Transverse colon (tissue), 4 donors: ENCODE results near the gene GATM. TPM values are rescaled to one million over a fixed set of nuclear protein-coding genes. Genes with fewer than 3 reads are reported as not detected.
"Not testable (repeated sequence)": the region's sequence is repeated elsewhere in the genome, so short reads cannot be mapped to it uniquely, and the experiment has no call there.

Experiments
- DNase-seq: peaks from one replicate; pipeline ENCODE4 v3.0.0-alpha.2; 2019
- H3K27ac ChIP-seq, 4 donors: fragments of 200-600 bp; sonication (generic); 2 replicates each; pipeline ENCODE4 v1.5.1; 2016 to 2018; ENCODE audit warnings: inconsistent platforms in 4 of 4
- H3K27me3 ChIP-seq: fragments of 200-600 bp; sonication (generic); 2 replicates; pipeline ENCODE4 v1.5.1; 2017; ENCODE audit warnings: inconsistent platforms
- H3K36me3 ChIP-seq, 4 donors: fragments of 200-600 bp; sonication (generic); 2 replicates each; pipeline ENCODE4 v1.5.1; 2017 to 2019; ENCODE audit warnings: inconsistent platforms in 4 of 4
- H3K4me1 ChIP-seq, 4 donors: fragments of 200-600 bp; sonication (generic); 2 replicates each; pipeline ENCODE4 v1.5.1; 2017 to 2020; ENCODE audit warnings: inconsistent platforms in 4 of 4
- H3K4me3 ChIP-seq, 4 donors: fragments of 200-600 bp; sonication (generic); 1 replicate in 1 of 4; 2 replicates in 3 of 4; pipeline versions ENCODE4 v1.5.1 to v1.6.1; 2017 to 2019; ENCODE audit warnings: inconsistent platforms in 4 of 4
- H3K9me3 ChIP-seq, 2 donors: fragments of 200-600 bp; sonication (generic); 2 replicates each; pipeline ENCODE4 v1.5.1; 2017 to 2019; ENCODE audit warnings: inconsistent platforms in 2 of 2
- CTCF ChIP-seq, 5 experiments: fragments of 200-600 bp in 3 of 5; fragments of 450-650 bp in 2 of 5; sonication (generic) in 3 of 5; IDR thresholded peaks; 1 replicate in 2 of 5; 2 replicates in 3 of 5; pipeline ENCODE4 v1.5.1; 2016 to 2017; ENCODE audit warnings: antibody characterized with exemption in 5 of 5, inconsistent platforms in 3 of 5, mild to moderate bottlenecking in 2 of 5, moderate library complexity in 1 of 5
- EP300 ChIP-seq: sonication (generic); formaldehyde crosslinking; IDR thresholded peaks from one replicate; pipeline ENCODE4 v1.6.1; 2017; ENCODE audit warnings: antibody characterized with exemption, low read depth
- POLR2A ChIP-seq: fragments of 450-650 bp; IDR thresholded peaks from one replicate; pipeline ENCODE4 v1.6.1; 2016; ENCODE audit warnings: antibody characterized with exemption, mild to moderate bottlenecking, moderate library complexity
- POLR2AphosphoS5 ChIP-seq, 3 donors: sonication (generic); formaldehyde crosslinking; IDR thresholded peaks; one replicate each; pipeline ENCODE4 v1.6.1; 2016; ENCODE audit warnings: antibody characterized with exemption in 3 of 3
- WGBS, 2 donors: methylation state at CpG; one replicate each; pipeline ENCODE4 v1.1.5; 2018; ENCODE audit warnings: low coverage in 1 of 2; 5-methylcytosine and 5-hydroxymethylcytosine counted together
- in situ Hi-C, 4 donors: fragments of 200-750 bp; cut with MboI; loops; one replicate each; pipeline versions ENCODE4 v1.15.0 to v1.15.1; 2017; ENCODE audit warnings: low sequenced_read_pairs in 3 of 4, low pct_ligation_motif_present in 1 of 4, low pct_unique_long_range_greater_than_20kb in 1 of 4
- intact Hi-C: fragments of 100-400 bp; cut with DNase I; formaldehyde crosslinking; loops from one replicate; pipeline ENCODE4 v1.15.1; 2023; ENCODE audit warnings: low total_unique reads
- total RNA-seq, 4 donors: library from RNA; depleted of rRNA; stranded (reverse); fragments of >200 nt; gene quantifications; one replicate each; pipeline ENCODE4 v1.1.0, GENCODE V29; 2016

Gene GATM
- total RNA-seq, 4 donors from 2014 or later: 15.9 to 96.9 (median 18.6) TPM

GRCh38 chr15:45371546-45371945 lies 6.8 kb downstream of the GATM start:
- 84 to 86% methylated on average over 1 of the region's 1 CpG for WGBS, 2 donors

GRCh38 chr15:45370042-45370441 lies 8.3 kb downstream of the GATM start:
- intact Hi-C loops, H3K36me3 ChIP-seq, DNase-seq, H3K9me3 ChIP-seq, H3K27ac ChIP-seq, H3K4me3 ChIP-seq, in situ Hi-C loops, H3K27me3 ChIP-seq: not testable (repeated sequence)
- 83 to 93% methylated on average over 3 to 4 of the region's 4 CpGs for WGBS, 2 donors
- H3K4me1 ChIP-seq: peaks cover 3 to 29% (median 12%) of the 10 kb centered on the region in 4 donors

More at GRCh38 chr15:45371546-45371945, 6.8 kb downstream of the GATM start:
- Histone ChIP-seq H3K27me3 (no peaks in the 10 kb centered on the region), H3K4me1 (peaks cover 3 to 32% (median 15%) of the 10 kb centered on the region in 4 donors), H3K27ac (peak overlapping the region in 1 of 4 donors; percentile 0), H3K4me3 (no peak overlapping the region), H3K36me3 (peaks cover 0 to 5% (median 0%) of the 10 kb centered on the region in 4 donors), H3K9me3 (no peaks in the 10 kb centered on the region)
- TF ChIP-seq POLR2A: no peak
- TF ChIP-seq CTCF (IDR thresholded peaks at IDR 0.05): no peak
- TF ChIP-seq EP300: no peak
- TF ChIP-seq POLR2AphosphoS5 (IDR thresholded peaks at IDR 0.05): no peak
- DNase-seq: no peak
- in situ Hi-C loops (no loop called here), intact Hi-C loops (no loop called here)

GRCh38 chr15:45367222-45367621 lies 11.1 kb downstream of the GATM start:
- H3K9me3 ChIP-seq, H3K27ac ChIP-seq, DNase-seq, intact Hi-C loops, H3K27me3 ChIP-seq, in situ Hi-C loops, H3K4me3 ChIP-seq: not testable (repeated sequence)
- Histone ChIP-seq H3K36me3 (peaks cover 0 to 13% (median 2%) of the 10 kb centered on the region in 4 donors), H3K4me1 (peaks cover 2 to 14% (median 6%) of the 10 kb centered on the region in 4 donors)
- 43 to 53% methylated on average over 4 to 7 of the region's 7 CpGs for WGBS, 2 donors

- Histone ChIP-seq H3K36me3 (peaks cover 0 to 17% (median 2%) of the 10 kb centered on the region in 4 donors), H3K4me3 (no peak overlapping the region), H3K4me1 (peaks cover 0 to 6% (median 0%) of the 10 kb centered on the region in 4 donors), H3K27me3 (no peaks in the 10 kb centered on the region), H3K27ac (no peak overlapping the region), H3K9me3 (no peaks in the 10 kb centered on the region)
- in situ Hi-C loops: no loop called here
- 90 to 100% methylated on average over 1 of the region's 1 CpG for WGBS, 2 donors
- DNase-seq: no peak
- TF ChIP-seq EP300 (no peak), POLR2AphosphoS5 (IDR thresholded peaks at IDR 0.05) (no peak), POLR2A (no peak), CTCF (IDR thresholded peaks at IDR 0.05) (no peak)
- intact Hi-C loops: no loop called here
Observed at GRCh38 chr15:45364271-45364670, 14.1 kb downstream of the GATM start.

- no peak for TF ChIP-seq EP300
- TF ChIP-seq CTCF (IDR thresholded peaks at IDR 0.05): no peak
- no peak for TF ChIP-seq POLR2AphosphoS5 (IDR thresholded peaks at IDR 0.05)
- no peak for TF ChIP-seq POLR2A
- no peaks in the 10 kb centered on the region for H3K27me3 ChIP-seq
- in situ Hi-C loops: no loop called here
- intact Hi-C loops: no loop called here
- peaks cover 0 to 6% (median 0%) of the 10 kb centered on the region in 4 donors for H3K4me1 ChIP-seq
- no peak overlapping the region for H3K4me3 ChIP-seq
- H3K36me3 ChIP-seq: peaks cover 0 to 17% (median 2%) of the 10 kb centered on the region in 4 donors
- DNase-seq: no peak
- H3K27ac ChIP-seq: no peak overlapping the region
- no peaks in the 10 kb centered on the region for H3K9me3 ChIP-seq
- 61 to 64% methylated on average over 3 of the region's 3 CpGs for WGBS, 2 donors
Observed at GRCh38 chr15:45363801-45364200, 14.5 kb downstream of the GATM start.
